ENCODE data around the gene ELFN2.
"Not testable (repeated sequence)": the region's sequence is repeated elsewhere in the genome, so short reads cannot be mapped to it uniquely, and the experiment has no call there.

Gene ELFN2

GRCh38 chr22:37400719-37401118, 26.6 kb downstream of the ELFN2 start:
- no peaks in the 10 kb centered on the region for H3K36me3 ChIP-seq (ENCODE audit: control insufficient read depth, insufficient read depth, low read length)
- no peak for TF ChIP-seq CTCF (IDR thresholded peaks at IDR 0.05; ENCODE audit: insufficient read depth, low read length, poor library complexity, severe bottlenecking)

GRCh38 chr22:37399457-37399856, 27.8 kb downstream of the ELFN2 start:
- not testable (repeated sequence) for DNase-seq (ENCODE audit: extremely low read depth, insufficient read length); H3K27me3 ChIP-seq (replicated peaks; ENCODE audit: control insufficient read depth, insufficient read depth, low read length); H3K36me3 ChIP-seq (ENCODE audit: control insufficient read depth, insufficient read depth, low read length); H3K4me3 ChIP-seq (replicated peaks; ENCODE audit: low read depth, low read length)

More at GRCh38 chr22:37400719-37401118, 26.6 kb downstream of the ELFN2 start:
- H3K27me3 ChIP-seq (replicated peaks; ENCODE audit: control insufficient read depth, insufficient read depth, low read length) = peaks cover 1% of the 10 kb centered on the region; the same call in 1 of the 2 replicates
- no peak for DNase-seq (ENCODE audit: extremely low read depth, insufficient read length)
- H3K4me3 ChIP-seq (replicated peaks; ENCODE audit: low read depth, low read length) = no peak overlapping the region

- DNase-seq (ENCODE audit: extremely low read depth, insufficient read length) = no peak
- Histone ChIP-seq H3K27me3 (replicated peaks; ENCODE audit: control insufficient read depth, insufficient read depth, low read length) (no peaks in the 10 kb centered on the region), H3K4me3 (replicated peaks; ENCODE audit: low read depth, low read length) (no peak overlapping the region), H3K36me3 (ENCODE audit: control insufficient read depth, insufficient read depth, low read length) (no peaks in the 10 kb centered on the region)
- no peak for TF ChIP-seq CTCF (IDR thresholded peaks at IDR 0.05; ENCODE audit: insufficient read depth, low read length, poor library complexity, severe bottlenecking)
Observed at GRCh38 chr22:37397226-37397625, 30.1 kb downstream of the ELFN2 start.

GRCh38 chr22:37396488-37397084, 30.7 kb downstream of the ELFN2 start:
- TF ChIP-seq CTCF (IDR thresholded peaks at IDR 0.05; ENCODE audit: insufficient read depth, low read length, poor library complexity, severe bottlenecking) = no peak
- no peaks in the 10 kb centered on the region; the same call in 1 of the 2 replicates for H3K27me3 ChIP-seq (replicated peaks; ENCODE audit: control insufficient read depth, insufficient read depth, low read length)
- no peak overlapping the region for H3K4me3 ChIP-seq (replicated peaks; ENCODE audit: low read depth, low read length)
- no peaks in the 10 kb centered on the region for H3K36me3 ChIP-seq (ENCODE audit: control insufficient read depth, insufficient read depth, low read length)
- no peak for DNase-seq (ENCODE audit: extremely low read depth, insufficient read length)

- no peak overlapping the region for H3K4me3 ChIP-seq (replicated peaks; ENCODE audit: low read depth, low read length)
- no peak for TF ChIP-seq CTCF (IDR thresholded peaks at IDR 0.05; ENCODE audit: insufficient read depth, low read length, poor library complexity, severe bottlenecking)
- no peaks in the 10 kb centered on the region; the same call in 1 of the 2 replicates for H3K27me3 ChIP-seq (replicated peaks; ENCODE audit: control insufficient read depth, insufficient read depth, low read length)
- H3K36me3 ChIP-seq (ENCODE audit: control insufficient read depth, insufficient read depth, low read length) = no peaks in the 10 kb centered on the region
- DNase-seq (ENCODE audit: extremely low read depth, insufficient read length) = no peak
Observed at GRCh38 chr22:37394341-37394740, 32.9 kb downstream of the ELFN2 start.

- no peak overlapping the region for H3K4me3 ChIP-seq (replicated peaks; ENCODE audit: low read depth, low read length)
- DNase-seq (ENCODE audit: extremely low read depth, insufficient read length) = no peak
- no peak for TF ChIP-seq CTCF (IDR thresholded peaks at IDR 0.05; ENCODE audit: insufficient read depth, low read length, poor library complexity, severe bottlenecking)
- H3K36me3 ChIP-seq (ENCODE audit: control insufficient read depth, insufficient read depth, low read length) = no peaks in the 10 kb centered on the region
- H3K27me3 ChIP-seq (replicated peaks; ENCODE audit: control insufficient read depth, insufficient read depth, low read length) = no peaks in the 10 kb centered on the region; the same call in 1 of the 2 replicates
Observed at GRCh38 chr22:37393746-37394145, 33.5 kb downstream of the ELFN2 start.

Measured in GM06990 (cell line).